Endothelial cell of umbilical vein (primary cell): ENCODE measurements around the gene LCN2. TPM values are rescaled to one million over a fixed set of nuclear protein-coding genes. Genes with fewer than 3 reads are reported as not detected.
A peak's percentile ranks its signal among the peaks of the same experiment; 100 is the strongest.
"Not testable (repeated sequence)": the region's sequence is repeated elsewhere in the genome, so short reads cannot be mapped to it uniquely, and the experiment has no call there.

Experiments
- BruUV-seq: library from RNA; stranded (reverse); fragments of 400-500 nt; replicated peaks from 2 replicates; lab custom pipeline; 2021; lab: Mats Ljungman, UMichigan
- CTCF ChIA-PET: fragments of 300-600, 350-600 bp; sonication (Branson Sonifier 250); formaldehyde crosslinking; loops from one replicate; lab custom pipeline; 2021; ENCODE audit warnings: antibody characterized with exemption, inconsistent platforms; lab: Charles Lee
- POLR2A ChIA-PET: fragments of 300-600, 350-600 bp; sonication (Branson Sonifier 250); formaldehyde crosslinking; loops from one replicate; lab custom pipeline; 2021; ENCODE audit warnings: antibody characterized with exemption, inconsistent platforms; lab: Charles Lee
- DNase-seq: peaks from one replicate; pipeline ENCODE4 v3.0.0-alpha.2; 2011; ENCODE audit warnings: low read depth, low spot score
- FAIRE-seq: peaks from 2 replicates; lab custom pipeline; 2011; peaks lifted over from hg19 to GRCh38; lab: Jason Lieb, UNC
- H2AFZ ChIP-seq: 2 replicates; pipeline ENCODE4 v1.6.0; 2012; ENCODE audit warnings: low read depth, low read length, control low read depth, inconsistent platforms
- H3K27ac ChIP-seq: 2 replicates; pipeline ENCODE4 v1.5.1; 2011; ENCODE audit warnings: low read depth, mild to moderate bottlenecking, control low read depth, low read length, moderate library complexity; ENCODE audit not compliant: insufficient read depth
- H3K27me3 ChIP-seq, 2 experiments: 2 replicates each; pipeline versions ENCODE4 v1.6.0 to v1.6.1; 2011; ENCODE audit warnings: low read length in 2 of 2, mixed read lengths in 1 of 2; ENCODE audit not compliant: control insufficient read depth in 2 of 2, insufficient read depth in 2 of 2
- H3K36me3 ChIP-seq, 2 experiments: 2 replicates in 1 of 2; 3 replicates in 1 of 2; pipeline ENCODE4 v1.5.1; 2011; ENCODE audit warnings: low read length in 2 of 2, mild to moderate bottlenecking in 1 of 2, moderate library complexity in 1 of 2; ENCODE audit not compliant: control insufficient read depth in 2 of 2, insufficient read depth in 2 of 2; ENCODE audit errors: extremely low read depth in 1 of 2
- H3K4me1 ChIP-seq: 3 replicates; pipeline ENCODE4 v1.5.1; 2011; ENCODE audit warnings: mild to moderate bottlenecking, low read length; ENCODE audit not compliant: control insufficient read depth, insufficient read depth; ENCODE audit errors: extremely low read depth
- H3K4me2 ChIP-seq: 2 replicates; pipeline ENCODE4 v1.6.1; 2011; ENCODE audit warnings: low read length, control low read depth, mixed read lengths; ENCODE audit not compliant: insufficient read depth
- H3K4me3 ChIP-seq, 3 experiments: fragments of 200-600 bp in 1 of 3; sonication (generic), shearing (Covaris generic) in 1 of 3; replicated peaks in 1 of 3; 2 replicates each; pipeline ENCODE4 v1.5.1; 2011 to 2016; ENCODE audit warnings: control low read depth in 3 of 3, low read length in 3 of 3, mild to moderate bottlenecking in 2 of 3, inconsistent platforms in 1 of 3, low read depth in 1 of 3, moderate library complexity in 1 of 3; ENCODE audit not compliant: insufficient read depth in 1 of 3
- H3K79me2 ChIP-seq: 2 replicates; pipeline ENCODE4 v1.6.0; 2012; ENCODE audit warnings: low read length, inconsistent platforms; ENCODE audit not compliant: control insufficient read depth, insufficient read depth
- H3K9ac ChIP-seq: replicated peaks from 2 replicates; pipeline ENCODE3; 2011; ENCODE audit warnings: low read length, control low read depth; ENCODE audit not compliant: insufficient read depth; ENCODE audit errors: extremely low read depth
- H3K9me1 ChIP-seq: replicated peaks from 3 replicates; pipeline ENCODE4 v1.6.0; 2011; ENCODE audit warnings: mild to moderate bottlenecking, low read length; ENCODE audit not compliant: control insufficient read depth, insufficient read depth; ENCODE audit errors: extremely low read depth
- H3K9me3 ChIP-seq: replicated peaks from 2 replicates; pipeline ENCODE4 v1.5.1; 2012; ENCODE audit warnings: low read length, inconsistent platforms; ENCODE audit not compliant: control insufficient read depth, insufficient read depth
- H4K20me1 ChIP-seq: replicated peaks from 2 replicates; pipeline ENCODE3; 2011; ENCODE audit warnings: mild to moderate bottlenecking, low read length; ENCODE audit not compliant: control insufficient read depth, insufficient read depth; ENCODE audit errors: extremely low read depth
- EZH2 ChIP-seq: IDR thresholded peaks from 2 replicates; pipeline ENCODE4 v1.6.1; 2012; ENCODE audit warnings: borderline replicate concordance, low read depth, mild to moderate bottlenecking, moderate library complexity, low read length, inconsistent platforms; ENCODE audit not compliant: severe bottlenecking
- JUN ChIP-seq: IDR thresholded peaks from 2 replicates; pipeline ENCODE4 v1.6.1; 2011; ENCODE audit warnings: borderline replicate concordance, low read depth; ENCODE audit not compliant: insufficient read length, insufficient read depth
- MYC ChIP-seq: IDR thresholded peaks from one replicate; pipeline ENCODE4 v1.6.1; 2011; ENCODE audit warnings: mild to moderate bottlenecking, low read depth, low read length
- POLR2AphosphoS5 ChIP-seq: IDR thresholded peaks from 2 replicates; pipeline ENCODE4 v1.6.1; 2012; ENCODE audit warnings: low read depth, mild to moderate bottlenecking, control low read depth, low read length, moderate library complexity; ENCODE audit not compliant: insufficient read depth
- dilution Hi-C: fragments of 300-500 bp; cut with MboI; formaldehyde crosslinking; loops from one replicate; pipeline ENCODE4 v1.15.0; 2019; ENCODE audit warnings: low sequenced_read_pairs; ENCODE audit not compliant: extremely low pct_ligation_motif_present
- intact Hi-C: fragments of 100-400 bp; cut with micrococcal nuclease; formaldehyde crosslinking; loops from one replicate; pipeline ENCODE4 v1.10.0; 2022
- polyA plus RNA-seq, 4 experiments: library from polyadenylated mRNA; depleted of rRNA in 3 of 4; stranded (reverse) in 3 of 4; unstranded in 1 of 4; fragments of >200 nt; gene quantifications; 2 replicates each; pipeline versions ENCODE4 v1.2.1 to v1.2.3, GENCODE V29; 2011 to 2012; ENCODE audit warnings: missing spikeins in 1 of 4
- total RNA-seq: library from RNA; stranded (reverse); gene quantifications from 2 replicates; pipeline ENCODE4 v1.2.3, GENCODE V29; 2021

The LCN2 gene
- total and polyA plus RNA-seq, 2 donors (not counting 3 experiments of a cell fraction or from before 2014, with no cell fraction given): not detected

GRCh38 chr9:128128836-128129590 is 20.2 kb upstream of the LCN2 start:
- CTCF ChIA-PET: interaction anchor here (2.3 kb wide), 1 partner anchor 12 kb away, joined by 31 read pairs; no protein-coding TSS in a partner anchor
- peak overlapping the region; percentile 39 to 90 (median 83) for H3K4me3 ChIP-seq
- dilution Hi-C loops: no loop called here
- H3K4me1 ChIP-seq: peaks cover 11% of the 10 kb centered on the region
- H3K79me2 ChIP-seq: peaks cover 11% of the 10 kb centered on the region
- H3K9ac ChIP-seq: no peak overlapping the region
- DNase-seq (no peak), FAIRE-seq (no peak)
- H3K27ac ChIP-seq: no peak overlapping the region
- H3K9me1 ChIP-seq: no peaks in the 10 kb centered on the region
- H3K36me3 ChIP-seq: peaks cover 0 to 2% of the 10 kb centered on the region in 2 experiments
- no TSS peak for BruUV-seq
- POLR2A ChIA-PET: no interaction called here
- no peak for TF ChIP-seq JUN
- TF ChIP-seq POLR2AphosphoS5: no peak
- no peak for TF ChIP-seq EZH2
- no peak for TF ChIP-seq MYC
- intact Hi-C loops: loop anchor here (1.0 kb wide), 3 partner anchors 31 to 61 kb away; partner anchors contain the start of genes BBLN and SLC25A25
- H3K9me3 ChIP-seq: no peaks in the 10 kb centered on the region
- no peaks in the 10 kb centered on the region for H4K20me1 ChIP-seq
- H2AFZ ChIP-seq: peak overlapping the region; percentile 71
- peaks cover 11 to 15% of the 10 kb centered on the region in 2 experiments for H3K27me3 ChIP-seq
- H3K4me2 ChIP-seq: peak overlapping the region; percentile 32

- H3K9ac ChIP-seq, H2AFZ ChIP-seq, H3K9me1 ChIP-seq, FAIRE-seq, dilution Hi-C loops, intact Hi-C loops, H4K20me1 ChIP-seq, DNase-seq, H3K27ac ChIP-seq, H3K4me3 ChIP-seq, H3K9me3 ChIP-seq, BruUV-seq, H3K4me2 ChIP-seq, POLR2A ChIA-PET, H3K36me3 ChIP-seq: not testable (repeated sequence)
- peaks cover 11% of the 10 kb centered on the region for H3K4me1 ChIP-seq
- peaks cover 11% of the 10 kb centered on the region for H3K79me2 ChIP-seq
- CTCF ChIA-PET: interaction anchor here (0.6 kb wide), 1 partner anchor 11 kb away, joined by 3 read pairs; no protein-coding TSS in a partner anchor
- peaks cover 12 to 15% of the 10 kb centered on the region in 2 experiments for H3K27me3 ChIP-seq
Measured at GRCh38 chr9:128129976-128130590, 19.2 kb upstream of the LCN2 start.

DNA sequence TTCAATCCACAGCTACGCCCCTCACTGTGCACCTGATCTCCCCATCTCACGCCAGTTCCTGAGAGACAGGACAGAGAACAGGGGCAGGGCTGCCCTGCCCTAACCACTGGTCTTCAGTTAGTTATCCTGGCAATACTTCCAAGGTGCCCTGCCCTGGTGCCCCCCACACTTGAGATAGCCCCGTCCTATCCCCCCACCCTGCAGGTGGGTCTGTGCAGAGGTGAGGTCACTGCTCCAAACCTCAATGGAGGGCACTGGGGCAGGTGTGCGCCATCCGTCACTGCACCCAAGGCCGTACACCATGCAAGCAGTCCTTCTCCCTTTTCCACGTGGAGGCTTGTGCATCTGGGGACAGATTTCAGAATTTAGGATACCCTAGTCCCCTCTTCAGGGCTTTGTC is 18.6 kb upstream of the LCN2 start:
- H3K4me3 ChIP-seq, H3K27ac ChIP-seq, H3K36me3 ChIP-seq, POLR2A ChIA-PET, H3K4me2 ChIP-seq, H3K9me3 ChIP-seq, H3K9me1 ChIP-seq, intact Hi-C loops, H4K20me1 ChIP-seq, FAIRE-seq, BruUV-seq, dilution Hi-C loops, H2AFZ ChIP-seq, H3K9ac ChIP-seq, DNase-seq: not testable (repeated sequence)
- Histone ChIP-seq H3K27me3 (peaks cover 15 to 18% of the 10 kb centered on the region in 2 experiments), H3K79me2 (peaks cover 11% of the 10 kb centered on the region), H3K4me1 (peaks cover 11% of the 10 kb centered on the region)
- CTCF ChIA-PET: interaction anchor here (0.6 to 2.5 kb wide), 2 partner anchors 10 to 13 kb away, joined by 3 to 7 read pairs; no protein-coding TSS in a partner anchor
